Forelimb muscle (tissue), 1 donor: Measurements from ENCODE around the gene ANO3. TPM values are rescaled to one million over a fixed set of nuclear protein-coding genes. Genes with fewer than 3 reads are reported as not detected.
"Not testable (repeated sequence)": the region's sequence is repeated elsewhere in the genome, so short reads cannot be mapped to it uniquely, and the experiment has no call there.

Experiments
- DNase-seq: peaks from one replicate; pipeline ENCODE4 v3.0.0-alpha.2; 2013; ENCODE audit warnings: low read depth
- polyA plus RNA-seq: library from polyadenylated mRNA; unstranded; fragments of 120-200 nt; gene quantifications from one replicate; pipeline ENCODE4 v1.2.1, GENCODE V29; 2013; ENCODE audit not compliant: insufficient read length

The ANO3 gene
- polyA plus RNA-seq, 1 donor: 0.15 TPM

DNA sequence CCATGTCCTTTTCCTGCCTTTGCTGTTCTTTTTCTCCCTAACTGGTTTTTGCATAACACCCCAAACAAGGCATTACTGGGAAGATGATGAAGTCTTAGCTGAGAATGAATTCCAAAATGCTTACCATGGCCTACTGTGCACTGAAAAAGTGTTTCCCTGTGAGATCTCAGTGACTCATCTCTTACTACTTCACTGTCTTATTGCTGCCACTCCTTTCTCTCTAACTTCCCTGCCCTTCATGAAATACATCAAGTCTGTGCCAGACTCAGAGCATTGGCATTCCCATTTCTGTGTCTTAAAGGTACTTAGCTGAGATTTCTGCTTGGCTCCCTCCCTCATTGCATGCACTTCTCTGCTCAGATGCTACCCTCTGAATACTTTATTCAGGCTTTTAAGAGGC lies 289.2 kb downstream of the ANO3 start:
- DNase-seq: no peak

DNA sequence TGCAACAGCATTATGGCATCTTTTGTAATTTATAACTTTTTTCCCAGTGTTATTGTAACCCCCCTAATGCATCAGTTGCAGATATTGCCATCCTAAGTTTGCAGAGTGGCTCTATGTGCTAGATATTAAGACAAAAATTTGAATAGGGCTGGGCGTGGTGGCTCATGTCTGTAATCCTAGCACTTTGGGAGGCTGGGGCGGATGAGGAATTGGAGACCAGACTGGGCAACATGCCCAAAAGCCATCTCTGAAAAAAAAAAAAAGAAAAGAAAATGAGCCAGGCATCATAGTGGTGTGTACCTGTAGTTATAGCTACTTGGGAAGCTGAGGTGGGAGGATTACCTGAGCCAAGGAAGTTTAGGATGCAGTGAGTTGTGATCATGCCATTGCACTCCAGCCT lies 290.3 kb downstream of the ANO3 start:
- DNase-seq: no peak

DNA sequence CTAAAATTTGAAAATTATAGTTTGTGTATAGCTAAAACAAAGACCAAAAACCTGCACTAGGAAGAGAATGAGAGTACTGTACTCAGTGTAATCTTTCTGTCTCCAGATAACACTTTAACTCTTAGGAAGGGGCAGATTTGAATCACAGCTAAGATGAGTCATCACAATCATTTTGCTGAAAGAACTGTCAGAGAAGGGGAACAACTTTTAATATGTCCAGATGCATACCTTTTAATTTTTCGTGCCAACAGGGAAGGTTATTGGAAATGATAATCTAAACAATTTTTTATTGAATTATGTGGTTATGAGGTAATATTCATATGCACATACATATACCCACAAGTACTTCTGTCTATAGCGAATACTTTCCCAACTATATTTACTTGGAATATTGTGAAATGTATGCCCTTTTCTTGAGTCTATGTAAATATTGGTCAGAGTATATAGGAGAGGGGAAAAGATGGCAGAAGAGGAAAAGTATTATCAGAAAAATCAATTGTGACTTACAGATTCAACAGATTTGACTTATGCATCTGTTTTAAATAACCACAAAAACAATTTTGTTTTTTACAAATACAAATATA lies 291.2 kb downstream of the ANO3 start:
- DNase-seq: no peak

DNA sequence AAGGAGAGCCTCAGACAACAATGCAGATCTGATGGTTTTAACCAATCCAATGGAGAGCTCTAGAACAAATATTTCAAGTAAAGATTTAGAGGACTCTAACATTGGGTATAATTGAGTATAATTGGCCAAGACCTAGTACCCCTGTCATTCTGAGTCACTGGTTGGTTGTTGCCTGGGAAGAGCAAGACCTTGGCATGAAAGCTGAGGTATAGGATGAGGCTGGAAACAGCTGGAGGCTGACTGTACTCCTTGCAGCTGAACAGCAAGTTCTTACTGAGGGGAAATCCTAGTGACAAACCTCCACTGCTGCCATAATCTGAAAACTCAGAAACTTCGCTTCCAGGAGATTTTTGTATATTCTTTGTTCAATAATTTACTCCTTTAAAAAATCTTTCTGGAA lies 294.4 kb downstream of the ANO3 start:
- no peak for DNase-seq

DNA sequence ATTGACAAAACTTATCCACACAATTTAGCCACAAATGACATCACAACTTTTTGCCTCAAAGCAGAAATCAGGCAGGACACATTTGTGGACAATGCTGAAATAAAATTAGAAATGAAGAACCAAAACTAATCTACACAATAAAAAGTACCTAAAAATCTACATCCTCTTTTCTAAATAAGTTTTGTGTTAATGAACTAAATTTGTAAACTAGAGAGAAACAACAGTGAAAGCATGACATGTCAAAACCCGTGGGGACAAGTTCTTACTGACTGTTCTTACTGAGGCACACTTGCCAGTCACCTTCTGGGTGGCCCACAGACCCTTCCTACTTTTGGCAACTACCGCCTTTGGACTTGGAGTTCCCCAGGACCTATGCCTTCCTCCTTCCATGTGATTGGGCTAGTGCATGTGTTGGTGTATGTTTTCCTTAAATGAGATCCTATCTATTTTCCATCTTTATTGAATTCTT lies 300.8 kb downstream of the ANO3 start:
- DNase-seq: no peak

DNA sequence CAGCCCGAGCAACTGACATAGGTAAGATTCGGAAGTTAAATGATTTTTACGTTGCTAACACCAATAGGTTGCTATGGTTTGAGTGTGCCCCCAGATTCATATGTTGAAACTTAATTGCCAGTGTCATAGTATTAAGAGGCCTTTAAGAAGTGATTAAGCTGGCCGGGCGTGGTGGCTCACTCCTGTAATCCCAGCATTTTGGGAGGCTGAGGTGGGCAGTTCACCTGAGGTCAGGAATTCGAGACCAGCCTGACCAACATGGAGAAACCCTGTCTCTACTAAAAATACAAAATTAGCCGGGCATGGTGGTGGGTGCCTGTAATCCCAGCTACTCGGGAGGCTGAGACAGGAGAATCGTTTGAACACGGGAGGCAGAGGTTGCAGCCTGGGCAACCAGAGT lies 311.4 kb downstream of the ANO3 start:
- DNase-seq: not testable (repeated sequence)

DNA sequence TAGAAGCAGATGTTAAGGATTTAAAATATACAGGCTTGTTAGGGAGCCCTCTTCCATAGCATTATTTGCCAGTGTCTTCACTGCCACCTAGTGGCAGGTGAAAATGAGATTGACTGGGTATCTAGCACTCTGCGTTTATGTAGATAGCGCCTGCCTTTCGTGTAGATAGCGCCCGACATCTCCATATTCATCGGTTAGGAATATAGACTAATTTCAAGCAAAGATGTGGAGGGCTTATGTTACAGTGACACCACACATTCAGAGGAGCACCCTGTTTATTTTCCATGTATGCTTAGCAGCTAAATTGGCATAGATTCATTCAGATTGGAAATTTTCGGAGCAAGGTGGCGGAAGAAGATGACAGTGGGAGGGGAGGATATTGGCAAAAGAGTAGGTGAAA lies 318.0 kb downstream of the ANO3 start:
- DNase-seq: peak; percentile 8

DNA sequence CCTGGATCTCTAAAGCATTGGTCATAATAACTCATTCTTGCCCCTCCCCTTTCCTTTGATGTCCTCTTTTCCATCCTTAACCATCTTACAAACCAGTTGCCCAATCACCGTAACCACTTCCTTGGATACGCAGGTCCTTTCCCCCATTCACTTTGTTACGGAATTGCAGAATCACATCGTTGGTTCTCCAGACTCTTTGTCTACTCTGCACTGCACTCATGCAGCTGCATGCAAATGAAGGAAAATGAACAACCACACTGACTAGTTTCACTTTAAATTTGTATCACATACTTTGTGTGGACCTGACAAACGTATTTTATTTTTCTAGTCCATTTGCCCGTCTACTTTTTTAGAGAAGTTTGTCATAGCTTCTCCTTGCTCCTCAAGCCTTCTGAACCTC lies 320.0 kb downstream of the ANO3 start:
- no peak for DNase-seq

DNA sequence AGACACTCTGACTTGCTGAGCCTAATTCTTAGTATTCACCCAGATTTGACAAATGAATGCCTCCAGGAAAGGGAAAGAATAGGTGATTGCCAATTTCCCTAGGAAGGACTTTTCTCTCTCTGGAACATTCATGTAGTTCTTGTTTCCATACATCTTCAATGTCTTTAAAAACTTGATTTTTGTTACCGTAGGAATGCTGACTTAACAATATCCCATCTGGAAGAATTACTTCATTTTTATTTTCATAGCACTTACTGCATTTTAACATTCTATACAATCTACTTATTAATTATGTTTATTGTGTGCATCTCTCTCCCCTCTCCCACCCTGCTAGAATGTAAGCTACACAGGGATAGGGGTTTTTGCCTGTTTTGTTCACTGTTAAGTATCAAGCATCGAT lies 323.4 kb downstream of the ANO3 start:
- DNase-seq: no peak

DNA sequence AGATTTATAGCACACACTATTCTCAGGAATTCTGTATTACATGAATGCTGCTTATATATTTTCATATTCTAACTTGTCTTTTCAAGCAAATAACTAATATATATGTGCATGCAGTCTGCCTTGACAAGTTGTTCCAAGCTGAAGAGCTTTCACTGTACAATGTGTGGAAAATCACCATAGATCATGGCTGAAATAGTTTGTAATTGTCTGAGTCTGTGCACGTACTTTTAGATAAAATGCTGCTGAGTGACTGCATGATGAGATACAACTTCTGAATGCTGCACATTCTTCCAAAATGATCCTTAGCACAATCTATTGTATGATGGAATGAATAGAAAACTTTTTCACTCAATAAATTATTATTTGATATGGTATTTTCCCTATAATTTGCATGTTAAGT lies 331.0 kb downstream of the ANO3 start:
- DNase-seq: no peak

DNA sequence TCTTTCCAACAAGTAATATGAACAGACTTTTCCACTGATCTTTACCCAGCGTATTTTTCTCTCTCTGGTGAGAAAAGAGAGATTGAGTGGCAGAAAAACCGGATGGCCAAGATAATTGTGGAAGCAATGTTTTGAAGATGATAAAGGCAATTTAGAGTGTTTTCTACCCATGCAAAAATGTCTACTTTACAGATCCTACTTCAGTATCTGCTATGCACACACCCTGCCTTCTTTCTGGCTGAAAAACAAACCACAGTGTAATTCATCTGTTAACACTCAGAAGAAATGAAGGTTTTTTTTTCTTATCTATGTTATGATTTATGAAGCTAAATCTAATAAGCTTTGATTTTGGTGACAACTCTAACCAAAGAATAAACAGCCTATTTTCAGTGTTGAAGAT lies 333.1 kb downstream of the ANO3 start:
- DNase-seq: no peak

DNA sequence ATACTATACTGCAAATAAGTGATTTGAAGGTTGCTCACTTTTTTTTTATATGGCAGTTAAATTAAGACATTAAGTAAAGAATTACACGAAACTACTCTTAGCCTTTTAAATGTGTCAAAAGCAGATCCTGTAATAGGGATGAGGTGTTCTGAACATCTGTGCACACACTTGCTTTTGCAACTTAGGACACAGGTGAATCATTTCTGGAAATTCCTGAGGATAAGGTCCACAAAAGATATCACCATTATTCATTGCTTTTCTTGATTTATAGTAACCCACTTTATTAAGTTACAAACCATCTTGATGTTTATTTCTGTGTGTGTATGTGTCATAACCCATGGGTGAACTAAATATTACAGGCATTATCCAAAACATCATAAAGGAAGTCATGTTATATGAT lies 334.0 kb downstream of the ANO3 start:
- no peak for DNase-seq

DNA sequence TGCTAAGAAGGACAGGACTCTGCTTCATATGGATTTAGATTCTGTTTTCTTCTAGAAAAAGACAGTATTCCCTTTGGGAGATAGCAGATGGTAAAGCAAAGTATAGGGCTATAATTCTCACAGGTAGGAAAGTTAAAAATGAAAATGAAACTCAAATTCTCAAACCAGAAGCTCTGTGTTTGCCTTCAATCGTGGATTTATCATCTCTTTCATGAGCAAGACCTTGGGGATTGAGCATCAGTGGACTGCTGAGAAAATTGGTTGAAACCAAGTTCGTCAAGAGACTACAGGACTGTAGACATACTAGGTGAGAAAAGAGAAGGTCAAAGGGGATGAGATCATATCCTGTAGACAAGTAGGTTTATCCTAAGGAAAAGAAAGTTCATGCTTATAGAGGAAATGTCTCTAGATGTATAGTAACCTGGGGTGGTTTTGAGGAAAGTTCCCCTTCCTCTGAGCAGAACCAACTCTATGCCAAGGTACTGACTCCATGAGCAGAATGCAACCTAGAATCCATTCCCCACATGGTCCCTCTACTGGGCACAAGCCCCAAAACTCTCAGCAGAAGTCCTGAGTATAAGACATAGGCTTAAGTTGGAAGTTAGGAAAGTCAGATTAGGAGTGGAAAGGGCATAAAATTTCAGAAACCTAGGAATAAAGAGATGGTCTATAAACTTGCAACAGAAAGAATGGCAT lies 343.5 kb downstream of the ANO3 start:
- no peak for DNase-seq

DNA sequence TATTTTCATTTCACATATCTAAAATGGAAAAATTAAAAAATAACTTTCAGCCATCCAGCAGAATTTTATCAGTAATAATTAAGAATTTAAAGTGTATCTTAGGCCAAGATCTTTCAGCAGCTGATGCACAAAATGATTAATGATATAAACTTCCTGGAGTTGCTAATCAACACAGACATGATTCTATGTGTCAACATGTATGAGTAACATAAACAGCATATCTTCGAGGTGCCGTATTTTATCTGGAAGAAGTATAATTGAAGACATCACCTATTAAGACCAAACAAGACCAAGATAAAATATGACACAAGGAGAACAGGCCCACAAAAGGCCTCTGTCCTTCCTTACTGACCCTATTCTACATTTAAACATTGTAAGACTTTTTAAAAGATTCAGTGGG lies 344.7 kb downstream of the ANO3 start:
- no peak for DNase-seq

DNA sequence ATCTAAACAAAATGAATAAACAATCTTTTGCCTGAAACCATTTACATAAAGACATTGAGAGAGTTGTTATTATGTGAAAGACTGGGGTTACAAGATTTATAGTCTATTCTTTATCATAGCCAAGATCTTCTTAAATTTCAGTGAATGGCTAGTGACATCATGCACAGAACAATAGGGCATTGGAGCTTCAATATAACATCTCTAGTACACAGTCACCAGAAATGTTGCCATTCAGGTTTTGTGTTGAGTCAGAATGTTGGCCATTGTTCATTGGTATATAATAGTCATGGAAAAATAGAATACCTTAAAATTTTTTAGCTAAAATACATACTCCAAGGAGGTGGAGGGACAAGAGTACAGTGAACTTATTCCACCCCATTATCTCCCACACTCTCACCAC lies 345.6 kb downstream of the ANO3 start:
- DNase-seq: no peak

DNA sequence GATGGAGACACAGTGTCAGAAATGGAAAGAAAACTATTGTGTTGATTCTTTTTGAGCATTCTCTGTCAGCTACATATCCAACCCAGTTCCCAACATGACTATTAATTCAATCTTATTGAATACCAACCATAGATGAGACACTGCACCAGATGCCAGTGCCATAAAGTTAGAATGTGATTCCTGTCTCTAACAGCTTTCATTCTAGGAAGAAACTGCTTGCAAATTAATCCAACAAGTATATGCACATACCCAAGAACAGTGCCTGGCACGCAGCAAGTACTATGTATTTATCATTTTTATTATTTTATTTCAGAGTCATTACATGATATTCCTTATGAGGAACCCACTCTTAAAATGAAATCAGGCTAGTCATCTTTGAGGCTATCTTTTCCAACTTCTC lies 355.4 kb downstream of the ANO3 start:
- no peak for DNase-seq

DNA sequence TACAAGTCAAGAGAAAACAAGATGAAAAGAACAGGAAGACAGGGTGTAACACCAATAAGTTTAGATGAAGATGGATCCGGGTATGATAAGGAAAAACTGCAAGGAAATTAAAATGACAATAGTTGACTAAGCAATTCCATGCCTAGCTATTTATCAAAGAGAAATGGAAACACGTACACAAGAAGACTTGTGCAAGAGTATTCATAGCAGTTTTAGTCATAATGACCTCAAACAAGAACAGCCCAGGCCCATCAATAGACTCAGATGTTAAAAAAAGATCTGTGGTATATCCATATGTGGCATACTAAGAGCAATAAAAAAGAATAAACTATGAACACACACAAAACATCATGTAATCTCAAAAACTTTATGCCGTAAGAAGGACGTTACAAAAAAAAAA lies 356.8 kb downstream of the ANO3 start:
- DNase-seq: no peak

DNA sequence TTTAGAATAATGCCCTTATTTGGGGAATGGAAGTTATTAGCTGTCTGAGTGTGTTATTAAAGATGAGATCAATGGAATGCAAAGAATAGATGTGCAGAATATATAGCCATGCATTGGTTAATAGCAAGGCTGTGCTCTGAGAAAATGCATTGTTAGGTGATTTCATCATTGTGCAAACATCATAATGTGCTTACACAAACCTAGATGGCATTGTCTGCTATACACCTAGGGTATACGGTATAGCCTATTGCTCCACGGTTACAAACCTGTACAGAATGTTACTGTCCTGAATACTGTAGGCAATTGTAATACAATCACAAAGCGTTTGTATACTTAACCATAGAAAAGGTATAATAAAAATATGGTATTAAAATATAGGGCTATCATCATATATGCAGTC lies 364.4 kb downstream of the ANO3 start:
- no peak for DNase-seq

DNA sequence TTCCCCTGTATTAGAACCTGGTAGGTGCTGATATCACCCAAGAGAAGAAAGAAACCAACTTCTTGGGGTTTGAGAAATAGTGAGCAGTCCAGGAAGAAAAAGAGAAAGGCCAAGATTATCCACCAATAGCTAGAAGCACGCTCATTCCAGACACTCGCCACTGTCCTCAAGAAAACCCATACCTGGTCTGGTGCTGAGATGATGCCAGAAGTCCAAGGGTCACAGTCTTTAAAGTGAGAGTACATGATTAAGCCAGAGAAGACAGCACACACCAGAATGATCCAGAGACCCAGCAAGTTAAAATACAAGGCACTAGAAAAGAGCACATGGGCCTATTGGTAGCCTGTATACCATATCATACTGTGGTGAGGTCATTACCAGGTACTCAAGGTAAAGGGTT lies 366.3 kb downstream of the ANO3 start:
- DNase-seq: no peak

DNA sequence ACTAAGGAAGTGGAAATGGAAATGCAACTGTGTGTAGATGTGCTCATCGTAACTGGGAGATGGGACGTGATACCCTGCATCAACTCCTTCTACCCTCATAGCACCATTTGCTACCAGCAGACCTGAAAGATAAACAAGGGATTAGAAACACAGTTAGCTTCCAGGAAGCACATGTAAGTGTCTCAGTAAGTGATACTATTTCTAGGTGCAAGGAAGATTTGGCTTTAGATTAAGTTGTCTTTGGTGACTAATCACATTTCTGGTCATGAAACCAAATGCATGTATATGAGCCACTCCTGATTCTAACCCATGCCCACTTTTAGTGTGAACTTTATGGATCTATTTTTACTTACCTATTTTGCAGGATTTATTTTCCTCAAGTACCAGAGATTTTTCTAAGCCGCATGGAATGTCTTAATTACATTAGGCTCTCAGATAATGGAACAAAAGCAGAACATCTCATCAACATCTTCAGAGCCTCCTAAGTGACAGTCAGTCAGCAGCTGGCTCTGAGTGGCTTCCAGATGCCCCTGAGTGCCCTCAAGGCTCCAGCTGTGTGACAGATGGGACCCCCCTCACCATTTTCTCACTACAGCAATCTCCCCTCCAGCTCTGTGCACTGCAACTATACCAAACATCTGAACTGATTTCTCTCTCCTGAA lies 368.8 kb downstream of the ANO3 start:
- DNase-seq: no peak

DNA sequence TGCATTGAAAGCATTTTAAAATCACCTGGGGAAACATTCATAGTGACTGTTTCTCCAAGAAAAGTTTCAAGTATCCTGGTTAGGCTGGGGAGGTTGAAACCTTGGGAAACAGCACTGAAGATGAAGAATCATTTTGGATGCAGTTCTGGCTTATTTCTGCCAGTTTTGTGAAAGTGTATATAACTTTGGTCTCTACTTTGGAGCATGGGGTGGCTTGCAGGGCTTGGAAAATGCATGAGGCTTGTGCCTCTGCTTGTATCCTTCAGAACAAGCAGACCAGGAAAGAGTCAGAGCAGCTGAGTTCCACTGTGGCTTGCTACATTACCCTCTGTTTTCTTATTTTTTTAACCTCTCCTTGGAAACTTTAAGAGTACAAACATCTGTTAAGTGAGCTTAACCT lies 370.5 kb downstream of the ANO3 start:
- DNase-seq: peak; percentile 69

DNA sequence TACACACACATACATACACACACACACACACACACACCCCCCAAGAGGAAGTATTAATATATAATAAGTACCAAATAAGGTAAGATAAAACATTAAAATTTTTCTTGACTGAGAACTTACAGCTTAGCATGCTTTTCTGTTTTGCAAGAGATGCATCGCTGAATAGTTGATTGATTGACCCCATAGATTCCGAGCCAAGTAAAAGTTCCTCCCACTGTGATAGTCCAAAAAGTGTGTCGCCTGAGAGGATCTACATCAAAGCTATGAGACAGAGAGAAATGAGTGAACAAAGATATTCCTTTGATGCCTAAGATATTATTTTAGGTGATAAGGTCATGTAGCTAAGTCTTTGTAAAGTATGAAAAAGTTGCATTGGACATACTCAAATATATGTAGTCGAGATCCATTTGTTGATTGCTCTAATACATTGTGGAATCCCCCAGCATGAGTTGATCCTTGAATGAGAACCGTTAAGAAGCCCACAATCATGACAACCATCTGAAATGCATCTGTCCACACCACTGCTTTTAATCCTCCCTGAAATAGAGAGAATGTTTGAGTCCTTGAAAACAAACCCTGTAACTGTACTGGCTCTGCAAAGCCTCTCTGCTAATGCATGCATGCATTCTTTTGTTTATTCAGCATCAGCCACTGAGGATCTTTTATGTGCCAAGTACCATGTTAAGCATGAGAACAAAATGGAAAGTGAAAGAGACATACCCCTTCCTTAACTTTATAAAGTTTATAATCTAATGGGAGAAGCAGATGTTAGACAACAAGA lies 371.7 kb downstream of the ANO3 start:
- DNase-seq: no peak

DNA sequence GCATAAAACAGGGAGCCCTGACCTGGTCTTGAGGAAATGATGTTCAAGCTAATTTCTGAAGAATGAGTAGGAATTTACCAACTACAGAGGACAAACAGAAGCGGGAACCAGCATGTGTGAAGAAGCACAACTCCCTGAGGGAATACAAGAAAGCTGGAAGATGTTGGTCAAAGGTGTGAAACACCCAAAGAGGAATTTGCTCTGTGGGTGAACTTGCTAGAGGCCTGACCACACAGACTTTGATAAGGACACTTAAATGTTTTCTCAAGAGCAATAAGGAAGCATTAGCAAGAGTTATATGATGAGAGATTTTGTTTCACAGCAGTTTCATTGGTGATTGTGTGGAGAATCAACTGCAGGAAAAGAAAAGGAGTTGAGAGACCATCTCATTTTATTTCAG lies 372.3 kb downstream of the ANO3 start:
- DNase-seq: no peak
